ENCODE data around the gene AKT3. TPM values are rescaled to one million over a fixed set of nuclear protein-coding genes. Genes with fewer than 3 reads are reported as not detected.

Gene AKT3
- total RNA-seq, 2 experiments from 2014 or later: 28.3 to 31.5 TPM

GRCh38 chr1:243481101-243481500 is 368.9 kb downstream of the AKT3 start:
- no peaks in the 10 kb centered on the region for H3K36me3 Mint-ChIP-seq (ENCODE audit: low read depth)
- H3K9me3 Mint-ChIP-seq: peaks cover 3% of the 10 kb centered on the region
- no peak for DNase-seq
- no peak overlapping the region for H3K27ac Mint-ChIP-seq
- no peaks in the 10 kb centered on the region for H3K27me3 Mint-ChIP-seq
- POLR2A ChIA-PET: no interaction called here
- H3K4me3 Mint-ChIP-seq: no peak overlapping the region
- CTCF ChIA-PET: no interaction called here
- H3K4me1 Mint-ChIP-seq: peaks cover 26% of the 10 kb centered on the region

DNA sequence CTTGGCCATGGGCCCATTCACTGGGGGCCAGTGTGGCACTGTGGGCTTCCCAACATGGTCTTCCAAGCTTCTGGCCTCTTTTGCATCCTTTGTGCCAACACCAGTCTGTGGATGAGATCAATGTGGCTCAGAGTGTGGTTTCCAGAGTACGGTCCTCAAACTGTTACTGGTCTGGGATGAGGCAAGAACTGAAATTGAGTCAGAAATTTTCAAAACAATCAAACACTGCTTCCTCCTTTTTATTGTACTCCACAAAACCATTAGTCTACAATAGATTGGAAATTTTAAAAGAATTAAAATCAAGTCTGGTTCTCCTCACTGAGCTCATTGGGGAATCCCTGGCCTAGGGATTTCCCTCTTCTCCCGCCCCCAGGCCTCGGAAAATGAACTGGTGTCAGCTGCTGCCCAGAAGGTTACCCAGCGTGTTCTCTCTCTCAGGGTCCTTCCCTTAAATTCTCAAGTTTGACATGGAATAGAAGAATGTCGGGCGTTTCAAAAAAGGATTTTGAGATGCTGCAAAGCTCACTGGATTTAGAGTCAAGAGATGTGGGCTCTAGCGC is 372.2 kb downstream of the AKT3 start:
- DNase-seq: no peak
- Mint-ChIP-seq H3K4me1 (peaks cover 27% of the 10 kb centered on the region), H3K27me3 (no peaks in the 10 kb centered on the region), H3K27ac (no peak overlapping the region), H3K4me3 (no peak overlapping the region), H3K9me3 (peaks cover 3% of the 10 kb centered on the region), H3K36me3 (ENCODE audit: low read depth) (no peaks in the 10 kb centered on the region)
- POLR2A ChIA-PET: no interaction called here
- CTCF ChIA-PET: no interaction called here

- CTCF ChIA-PET: no interaction called here
- POLR2A ChIA-PET: no interaction called here
Observed at GRCh38 chr1:243475966-243476365, 374.1 kb downstream of the AKT3 start.

DNA sequence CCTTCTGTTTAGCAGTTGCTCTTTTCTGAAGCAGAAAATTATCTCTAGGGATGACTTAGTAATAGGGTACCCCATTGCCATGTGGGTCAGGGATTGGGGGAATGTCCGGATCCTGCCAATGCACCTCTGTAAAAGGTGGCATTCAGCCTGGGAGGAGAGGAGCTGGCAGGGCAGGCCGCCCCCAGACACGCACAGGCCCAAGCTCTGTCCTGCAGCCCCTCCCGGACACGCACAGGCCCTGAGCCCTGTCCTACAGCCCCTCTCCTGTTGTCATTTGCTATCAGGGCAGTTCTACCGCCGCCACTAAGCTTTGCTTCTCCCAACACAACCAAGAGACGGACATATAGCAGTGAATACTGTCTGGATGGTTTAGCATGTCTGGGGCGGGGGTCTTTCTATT is 375.1 kb downstream of the AKT3 start:
- H3K4me3 Mint-ChIP-seq: no peak overlapping the region
- no peak for DNase-seq
- ChIA-PET CTCF (interaction anchor here (0.6 kb wide), 1 partner anchor 329 kb away, joined by 4 read pairs; no protein-coding TSS in a partner anchor), POLR2A (no interaction called here)
- peaks cover 10% of the 10 kb centered on the region for H3K4me1 Mint-ChIP-seq
- H3K36me3 Mint-ChIP-seq (ENCODE audit: low read depth): no peaks in the 10 kb centered on the region
- H3K9me3 Mint-ChIP-seq: peaks cover 1% of the 10 kb centered on the region
- H3K27me3 Mint-ChIP-seq: no peaks in the 10 kb centered on the region
- no peak overlapping the region for H3K27ac Mint-ChIP-seq

More at GRCh38 chr1:243475966-243476365, 374.1 kb downstream of the AKT3 start:
- H3K4me3 Mint-ChIP-seq: no peak overlapping the region
- H3K36me3 Mint-ChIP-seq (ENCODE audit: low read depth): no peaks in the 10 kb centered on the region
- H3K27ac Mint-ChIP-seq: no peak overlapping the region
- H3K27me3 Mint-ChIP-seq: no peaks in the 10 kb centered on the region
- H3K4me1 Mint-ChIP-seq: peaks cover 11% of the 10 kb centered on the region
- H3K9me3 Mint-ChIP-seq: peaks cover 3% of the 10 kb centered on the region
- no peak for DNase-seq

DNA sequence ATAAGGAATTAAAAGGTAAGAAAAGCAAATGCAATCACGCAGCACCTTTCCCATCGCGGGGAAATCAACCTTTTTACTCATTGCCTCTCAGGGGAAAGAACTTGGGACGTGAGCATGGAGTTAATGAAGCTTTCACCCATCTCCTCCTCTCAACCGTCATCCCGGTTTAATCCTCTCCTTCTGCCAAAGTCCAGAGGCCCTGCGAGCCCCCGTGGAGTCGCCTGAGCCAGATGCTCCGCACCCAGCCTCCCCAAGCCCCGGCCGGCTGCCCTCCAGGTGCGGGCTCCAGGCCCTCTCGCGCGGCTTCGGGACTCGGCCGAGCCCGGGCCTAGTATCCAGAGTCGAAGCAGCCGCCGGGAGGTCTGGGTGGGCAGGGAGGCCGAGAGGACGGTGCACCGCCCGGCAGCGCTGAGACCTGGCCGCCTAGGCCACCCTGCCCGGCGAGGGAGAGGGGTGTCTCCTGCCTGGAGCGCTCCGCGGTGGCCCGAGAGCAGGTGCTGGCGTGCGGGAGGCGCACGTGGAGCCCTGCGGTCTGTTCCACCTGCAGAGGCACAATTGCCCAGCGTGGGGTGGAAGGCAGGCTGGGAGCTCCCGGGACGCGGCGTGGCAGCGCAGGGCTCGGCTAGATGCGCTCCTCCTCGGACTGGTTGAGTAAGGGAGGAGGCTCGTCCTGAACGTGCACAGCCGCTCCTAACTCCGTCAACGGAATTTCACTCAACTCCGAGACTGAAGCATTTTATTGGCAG is 375.7 kb downstream of the AKT3 start:
- ChIA-PET POLR2A (no interaction called here), CTCF (interaction anchor here (0.6 kb wide), 1 partner anchor 277 kb away, joined by 6 read pairs; no protein-coding TSS in a partner anchor)
- DNase-seq: no peak
- Mint-ChIP-seq H3K9me3 (no peaks in the 10 kb centered on the region), H3K27me3 (no peaks in the 10 kb centered on the region), H3K36me3 (ENCODE audit: low read depth) (no peaks in the 10 kb centered on the region), H3K4me1 (peaks cover 10% of the 10 kb centered on the region), H3K27ac (no peak overlapping the region), H3K4me3 (no peak overlapping the region)

GRCh38 chr1:243473227-243474135 is 376.6 kb downstream of the AKT3 start:
- no peaks in the 10 kb centered on the region for H3K9me3 Mint-ChIP-seq
- H3K27ac Mint-ChIP-seq: peak overlapping the region; percentile 72
- no peak for DNase-seq
- peaks cover 10% of the 10 kb centered on the region for H3K4me1 Mint-ChIP-seq
- POLR2A ChIA-PET: no interaction called here
- peak overlapping the region; percentile 76 for H3K4me3 Mint-ChIP-seq
- no peaks in the 10 kb centered on the region for H3K27me3 Mint-ChIP-seq
- no peaks in the 10 kb centered on the region for H3K36me3 Mint-ChIP-seq (ENCODE audit: low read depth)
- CTCF ChIA-PET: interaction anchor here (0.6 kb wide), 1 partner anchor 278 kb away, joined by 6 read pairs; no protein-coding TSS in a partner anchor

DNA sequence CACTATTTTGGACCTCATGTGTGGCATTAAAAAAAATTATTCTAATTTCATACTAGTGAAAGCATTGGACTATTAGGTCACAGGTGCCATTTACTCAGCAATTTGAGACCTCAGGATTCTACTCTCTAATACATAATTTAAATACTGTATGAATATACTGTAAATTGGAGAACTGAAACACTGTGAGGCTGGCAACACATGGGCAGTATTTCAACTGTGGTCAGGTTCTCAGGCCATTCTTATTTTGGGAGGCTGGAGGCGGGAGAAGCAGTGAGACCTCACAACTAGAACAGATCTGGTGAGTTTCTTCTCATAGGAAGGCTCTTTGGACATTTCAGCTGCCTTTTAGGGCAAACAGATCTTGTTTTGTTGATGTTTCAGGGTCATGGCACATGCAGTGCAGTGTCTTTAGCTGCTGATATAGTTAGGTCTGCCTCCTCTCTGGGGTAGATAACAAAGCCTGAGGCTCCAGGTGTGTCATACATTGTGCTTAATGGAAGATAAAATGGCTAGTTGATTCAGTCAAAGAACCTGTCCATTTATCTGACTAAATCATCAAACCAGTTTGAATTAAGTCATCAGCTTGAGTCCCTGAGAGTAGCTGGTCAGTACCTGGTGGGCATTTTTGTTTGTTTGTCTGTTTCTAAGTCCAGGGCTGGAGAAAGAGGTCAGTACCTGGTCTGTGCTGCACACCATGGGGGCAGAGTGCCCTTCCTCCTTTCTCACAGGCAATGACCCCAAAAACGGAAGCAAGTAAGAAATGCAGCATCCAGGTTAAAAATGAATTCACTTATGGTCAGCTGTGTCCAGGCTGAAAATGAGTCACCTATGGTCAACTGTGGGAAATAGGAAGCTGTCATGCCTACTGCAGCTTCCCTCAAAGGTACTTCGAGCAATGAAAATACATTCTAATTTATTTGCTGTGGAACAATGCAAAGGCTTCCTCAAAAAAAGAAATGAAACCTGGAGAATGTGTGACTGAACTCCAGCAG is 378.0 kb downstream of the AKT3 start:
- CTCF ChIA-PET: interaction anchor here (1.5 kb wide), 1 partner anchor 9 kb away, joined by 4 read pairs; no protein-coding TSS in a partner anchor
- H3K9me3 Mint-ChIP-seq: no peaks in the 10 kb centered on the region

GRCh38 chr1:243471026-243471685 is 378.9 kb downstream of the AKT3 start:
- Mint-ChIP-seq H3K27me3 (no peaks in the 10 kb centered on the region), H3K9me3 (no peaks in the 10 kb centered on the region), H3K4me1 (peaks cover 10% of the 10 kb centered on the region), H3K4me3 (no peak overlapping the region), H3K36me3 (ENCODE audit: low read depth) (no peaks in the 10 kb centered on the region), H3K27ac (no peak overlapping the region)
- ChIA-PET CTCF (interaction anchor here (1.5 kb wide), 1 partner anchor 8 kb away, joined by 4 read pairs; no protein-coding TSS in a partner anchor), POLR2A (no interaction called here)
- no peak for DNase-seq

More for the DNA sequence above, 378.0 kb downstream of the AKT3 start:
- Mint-ChIP-seq H3K36me3 (ENCODE audit: low read depth) (no peaks in the 10 kb centered on the region), H3K4me3 (no peak overlapping the region), H3K4me1 (peaks cover 10% of the 10 kb centered on the region), H3K27me3 (no peaks in the 10 kb centered on the region), H3K27ac (no peak overlapping the region)
- POLR2A ChIA-PET: no interaction called here
- no peak for DNase-seq

DNA sequence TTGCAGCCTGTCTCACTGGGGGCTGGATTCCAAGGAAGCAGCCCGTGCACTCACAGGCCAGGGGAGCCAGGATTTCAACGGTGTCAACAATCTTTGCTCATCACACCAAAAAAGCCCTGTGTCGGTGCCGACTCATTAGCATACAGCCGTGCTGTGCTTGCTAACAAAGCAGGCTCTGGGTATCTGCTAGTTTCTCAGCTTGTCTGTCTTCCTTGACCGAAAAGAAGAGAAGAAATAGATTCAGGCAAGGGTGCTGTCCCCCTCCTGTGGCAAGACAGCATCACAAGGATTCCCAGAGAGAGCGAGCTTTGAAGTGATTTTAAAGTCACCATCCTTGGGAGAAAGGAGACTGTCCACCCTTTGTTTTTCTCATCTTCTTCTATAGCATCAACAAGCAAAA is 379.5 kb downstream of the AKT3 start:
- Mint-ChIP-seq H3K9me3 (no peaks in the 10 kb centered on the region), H3K4me1 (peaks cover 10% of the 10 kb centered on the region)
- CTCF ChIA-PET: interaction anchor here (1.5 kb wide), 1 partner anchor 8 kb away, joined by 4 read pairs; no protein-coding TSS in a partner anchor

DNA sequence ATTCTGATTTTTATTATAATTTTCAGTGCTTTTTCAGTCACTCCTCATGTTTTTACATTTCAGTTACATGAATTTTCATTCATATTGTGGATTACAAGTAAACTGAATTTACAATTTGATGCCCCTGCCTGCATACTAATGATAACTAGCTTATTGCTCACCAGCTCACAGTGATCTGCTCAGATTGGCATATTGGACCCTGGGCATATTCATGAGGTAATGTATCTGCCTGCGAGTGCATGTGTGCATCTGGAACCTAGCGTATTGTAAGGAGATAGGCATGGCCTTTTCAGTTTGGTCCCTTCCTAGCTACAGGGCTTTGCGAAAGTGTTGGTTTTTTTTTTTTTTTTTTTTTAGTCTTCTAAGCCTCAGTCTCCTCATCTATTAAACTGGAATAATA is 380.5 kb downstream of the AKT3 start:
- POLR2A ChIA-PET: no interaction called here
- Mint-ChIP-seq H3K27ac (no peak overlapping the region), H3K36me3 (ENCODE audit: low read depth) (no peaks in the 10 kb centered on the region), H3K9me3 (no peaks in the 10 kb centered on the region), H3K4me1 (peaks cover 10% of the 10 kb centered on the region), H3K27me3 (no peaks in the 10 kb centered on the region), H3K4me3 (no peak overlapping the region)
- CTCF ChIA-PET: interaction anchor here (0.7 kb wide), 2 partner anchors 71 to 323 kb away, joined by 3 read pairs; no protein-coding TSS in a partner anchor
- DNase-seq: no peak

More for the DNA sequence above, 379.5 kb downstream of the AKT3 start:
- POLR2A ChIA-PET: no interaction called here
- DNase-seq: no peak
- H3K36me3 Mint-ChIP-seq (ENCODE audit: low read depth): no peaks in the 10 kb centered on the region
- no peak overlapping the region for H3K27ac Mint-ChIP-seq
- H3K27me3 Mint-ChIP-seq: no peaks in the 10 kb centered on the region
- H3K4me3 Mint-ChIP-seq: no peak overlapping the region

DNA sequence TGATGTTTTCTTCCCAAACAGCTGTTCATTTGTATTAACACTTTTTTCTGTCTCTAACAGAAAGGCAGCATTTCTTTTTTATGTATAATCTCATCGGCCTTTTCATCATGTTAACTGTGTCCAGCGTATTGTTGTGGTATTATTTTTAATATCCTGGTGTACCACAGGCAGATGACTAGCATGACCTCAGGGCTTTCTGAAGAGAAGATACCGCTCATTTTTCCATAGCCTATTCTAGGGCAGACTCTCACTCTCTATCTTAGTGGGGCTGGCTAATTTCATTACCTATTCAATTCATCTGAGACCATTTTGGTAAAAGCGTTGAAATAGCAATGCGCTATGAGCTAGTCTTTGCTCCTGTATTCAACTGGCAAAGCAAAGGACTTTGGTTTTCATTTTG is 384.3 kb downstream of the AKT3 start:
- CTCF ChIA-PET: no interaction called here
- Mint-ChIP-seq H3K9me3 (no peaks in the 10 kb centered on the region), H3K36me3 (ENCODE audit: low read depth) (peaks cover 1% of the 10 kb centered on the region), H3K4me1 (no peaks in the 10 kb centered on the region), H3K27ac (no peak overlapping the region), H3K4me3 (no peak overlapping the region), H3K27me3 (no peaks in the 10 kb centered on the region)
- DNase-seq: no peak
- POLR2A ChIA-PET: no interaction called here
